Stomach (tissue), 9 donors: ENCODE measurements around the gene GSG1L. TPM values are rescaled to one million over a fixed set of nuclear protein-coding genes. Genes with fewer than 3 reads are reported as not detected.
A peak's percentile ranks its signal among the peaks of the same experiment; 100 is the strongest.
"Not testable (repeated sequence)": the region's sequence is repeated elsewhere in the genome, so short reads cannot be mapped to it uniquely, and the experiment has no call there.

Source experiments
- DNase-seq, 2 donors: peaks; one replicate each; pipeline versions ENCODE4 v3.0.0 to v3.0.0-alpha.2; 2013 to 2019
- H3K27ac ChIP-seq, 5 donors: fragments of 200-600 bp in 4 of 5; sonication (generic) in 4 of 5; one replicate each; pipeline ENCODE4 v1.5.1; 2013 to 2019; ENCODE audit warnings: mild to moderate bottlenecking in 1 of 5, moderate library complexity in 1 of 5
- H3K27me3 ChIP-seq, 3 donors: fragments of 200-600 bp; sonication (generic); one replicate each; pipeline ENCODE4 v1.5.1; 2017 to 2019; ENCODE audit warnings: mixed run types in 1 of 3
- H3K36me3 ChIP-seq, 4 donors: fragments of 200-600 bp; sonication (generic); 1 replicate in 3 of 4; 2 replicates in 1 of 4; pipeline ENCODE4 v1.5.1; 2016 to 2019
- H3K4me1 ChIP-seq, 4 donors: fragments of 200-600 bp; sonication (generic); one replicate each; pipeline ENCODE4 v1.5.1; 2016 to 2019
- H3K4me3 ChIP-seq, 4 donors: fragments of 200-600 bp; sonication (generic) in 3 of 4; one replicate each; pipeline ENCODE4 v1.5.1; 2016 to 2019; ENCODE audit warnings: mild to moderate bottlenecking in 1 of 4
- H3K9me3 ChIP-seq, 4 donors: fragments of 200-600 bp; sonication (generic); one replicate each; pipeline ENCODE4 v1.5.1; 2016 to 2019
- CTCF ChIP-seq, 7 experiments: fragments of 450-650 bp in 4 of 7; fragments of 200-600 bp in 3 of 7; sonication (generic) in 3 of 7; IDR thresholded peaks; one replicate each; pipeline ENCODE4 v1.5.1; 2016 to 2019; ENCODE audit warnings: antibody characterized with exemption in 7 of 7, control low read depth in 2 of 7, mild to moderate bottlenecking in 1 of 7
- EP300 ChIP-seq: sonication (generic); formaldehyde crosslinking; IDR thresholded peaks from one replicate; pipeline ENCODE4 v1.6.1; 2017; ENCODE audit warnings: antibody characterized with exemption
- POLR2A ChIP-seq, 4 donors: fragments of 450-650 bp; IDR thresholded peaks; one replicate each; pipeline ENCODE4 v1.6.1; 2016; ENCODE audit warnings: antibody characterized with exemption in 4 of 4, control low read depth in 2 of 4, mild to moderate bottlenecking in 1 of 4, moderate library complexity in 1 of 4
- POLR2AphosphoS5 ChIP-seq, 3 donors: sonication (generic); formaldehyde crosslinking; IDR thresholded peaks; one replicate each; pipeline ENCODE4 v1.6.1; 2016; ENCODE audit warnings: antibody characterized with exemption in 3 of 3
- WGBS, 5 donors: extraction: QIAGEN DNeasy Blood & Tissue Kit in 3 of 5; methylation state at CpG; one replicate each; pipeline versions ENCODE4 v1.1.5 to v1.1.7; 2013 to 2018; 5-methylcytosine and 5-hydroxymethylcytosine counted together
- intact Hi-C: fragments of 100-400 bp; cut with DNase I; formaldehyde crosslinking; loops from one replicate; pipeline ENCODE4 v1.15.1; 2023; ENCODE audit warnings: low total_unique reads
- polyA plus RNA-seq, 3 donors: library from polyadenylated mRNA; stranded (reverse); fragments of 200-250 nt; gene quantifications; one replicate each; pipeline ENCODE4 v1.2.3, GENCODE V29; 2013
- total RNA-seq, 5 donors: library from RNA; depleted of rRNA; stranded (reverse); fragments of >200 nt; gene quantifications; one replicate each; pipeline versions ENCODE4 v1.1.0 to v1.2.3, GENCODE V29; 2014 to 2016
- donor health status: healthy with polysubstance abuse.
- donor health status: Bipolar disorder and iron deficiency.
- donor health status: healthy.

GSG1L gene
- total and polyA plus RNA-seq, 8 donors, result 0.06 TPM; not detected in 7

- DNase-seq, result no peak
- H3K9me3 ChIP-seq, result no peaks in the 10 kb centered on the region
- H3K4me1 ChIP-seq, result no peaks in the 10 kb centered on the region
- intact Hi-C loops, result no loop called here
- no peak for TF ChIP-seq POLR2A (IDR thresholded peaks at IDR 0.05)
- no peak for TF ChIP-seq EP300
- no peak for TF ChIP-seq CTCF (IDR thresholded peaks at IDR 0.05)
- no peak for TF ChIP-seq POLR2AphosphoS5 (IDR thresholded peaks at IDR 0.05)
- H3K4me3 ChIP-seq, result no peak overlapping the region
- WGBS, 5 donors, result 23 to 79% (median 54%) methylated on average over 2 of the region's 2 CpGs
- H3K36me3 ChIP-seq, result no peaks in the 10 kb centered on the region
- H3K27ac ChIP-seq, result no peak overlapping the region
- peaks cover 0 to under 1% (median 0%) of the 10 kb centered on the region in 3 donors for H3K27me3 ChIP-seq
Measured at GRCh38 chr16:27983244-27983643, 80.3 kb downstream of the GSG1L start.

GRCh38 chr16:27982184-27982583 is 81.3 kb downstream of the GSG1L start:
- Histone ChIP-seq H3K36me3 (no peaks in the 10 kb centered on the region), H3K9me3 (no peaks in the 10 kb centered on the region), H3K4me1 (no peaks in the 10 kb centered on the region), H3K27ac (no peak overlapping the region), H3K27me3 (peaks cover 0 to 8% (median 0%) of the 10 kb centered on the region in 3 donors), H3K4me3 (no peak overlapping the region)
- intact Hi-C loops, result no loop called here
- no peak for DNase-seq
- no peak for TF ChIP-seq CTCF (IDR thresholded peaks at IDR 0.05)
- TF ChIP-seq EP300, result no peak
- TF ChIP-seq POLR2A (IDR thresholded peaks at IDR 0.05), result no peak
- no peak for TF ChIP-seq POLR2AphosphoS5 (IDR thresholded peaks at IDR 0.05)
- WGBS, 5 donors, result 63 to 88% (median 77%) methylated on average over 5 of the region's 5 CpGs

GRCh38 chr16:27980919-27981700 is 82.4 kb downstream of the GSG1L start:
- H3K9me3 ChIP-seq, result no peaks in the 10 kb centered on the region
- H3K27ac ChIP-seq, result no peak overlapping the region
- H3K27me3 ChIP-seq, result peaks cover 0 to 8% (median 0%) of the 10 kb centered on the region in 3 donors
- no peak overlapping the region for H3K4me3 ChIP-seq
- TF ChIP-seq POLR2A (IDR thresholded peaks at IDR 0.05) (no peak), CTCF (IDR thresholded peaks at IDR 0.05) (no peak), POLR2AphosphoS5 (IDR thresholded peaks at IDR 0.05) (no peak), EP300 (no peak)
- no peaks in the 10 kb centered on the region for H3K36me3 ChIP-seq
- intact Hi-C loops, result no loop called here
- no peaks in the 10 kb centered on the region for H3K4me1 ChIP-seq
- DNase-seq, result peak in 1 of 2 donors; percentile 26
- 53 to 67% (median 62%) methylated on average over 9 of the region's 9 CpGs for WGBS, 5 donors

GRCh38 chr16:27980076-27980775 is 83.3 kb downstream of the GSG1L start:
- H3K9me3 ChIP-seq, result no peaks in the 10 kb centered on the region
- 59 to 67% (median 65%) methylated on average over 10 to 11 of the region's 11 CpGs for WGBS, 5 donors
- intact Hi-C loops, result no loop called here

GRCh38 chr16:27979668-27980067 is 83.8 kb downstream of the GSG1L start:
- DNase-seq, H3K36me3 ChIP-seq, H3K9me3 ChIP-seq, H3K4me3 ChIP-seq, H3K27me3 ChIP-seq, intact Hi-C loops, H3K4me1 ChIP-seq, H3K27ac ChIP-seq: not testable (repeated sequence)
- 56 to 68% (median 66%) methylated on average over 3 of the region's 3 CpGs for WGBS, 5 donors

More at GRCh38 chr16:27980076-27980775, 83.3 kb downstream of the GSG1L start:
- Histone ChIP-seq H3K27me3 (peaks cover 0 to 8% (median 0%) of the 10 kb centered on the region in 3 donors), H3K4me3 (no peak overlapping the region), H3K27ac (no peak overlapping the region), H3K36me3 (no peaks in the 10 kb centered on the region), H3K4me1 (no peaks in the 10 kb centered on the region)
- TF ChIP-seq EP300, result no peak
- no peak for TF ChIP-seq POLR2AphosphoS5 (IDR thresholded peaks at IDR 0.05)
- no peak for TF ChIP-seq POLR2A (IDR thresholded peaks at IDR 0.05)
- TF ChIP-seq CTCF (IDR thresholded peaks at IDR 0.05), result no peak
- no peak for DNase-seq
